Measurements from ENCODE around the gene AOC3.

- TF ChIP-seq, protein P1, sequence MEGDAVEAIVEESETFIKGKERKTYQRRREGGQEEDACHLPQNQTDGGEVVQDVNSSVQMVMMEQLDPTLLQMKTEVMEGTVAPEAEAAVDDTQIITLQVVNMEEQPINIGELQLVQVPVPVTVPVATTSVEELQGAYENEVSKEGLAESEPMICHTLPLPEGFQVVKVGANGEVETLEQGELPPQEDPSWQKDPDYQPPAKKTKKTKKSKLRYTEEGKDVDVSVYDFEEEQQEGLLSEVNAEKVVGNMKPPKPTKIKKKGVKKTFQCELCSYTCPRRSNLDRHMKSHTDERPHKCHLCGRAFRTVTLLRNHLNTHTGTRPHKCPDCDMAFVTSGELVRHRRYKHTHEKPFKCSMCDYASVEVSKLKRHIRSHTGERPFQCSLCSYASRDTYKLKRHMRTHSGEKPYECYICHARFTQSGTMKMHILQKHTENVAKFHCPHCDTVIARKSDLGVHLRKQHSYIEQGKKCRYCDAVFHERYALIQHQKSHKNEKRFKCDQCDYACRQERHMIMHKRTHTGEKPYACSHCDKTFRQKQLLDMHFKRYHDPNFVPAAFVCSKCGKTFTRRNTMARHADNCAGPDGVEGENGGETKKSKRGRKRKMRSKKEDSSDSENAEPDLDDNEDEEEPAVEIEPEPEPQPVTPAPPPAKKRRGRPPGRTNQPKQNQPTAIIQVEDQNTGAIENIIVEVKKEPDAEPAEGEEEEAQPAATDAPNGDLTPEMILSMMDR (IDR thresholded peaks at IDR 0.05 in 8 of 11, conservative IDR thresholded peaks at IDR 0.05 in 3 of 11) = no peak
- TF ChIP-seq POLR2A (IDR thresholded peaks at IDR 0.05) (no peak), POLR2AphosphoS5 (IDR thresholded peaks at IDR 0.05) (no peak)
Observed at GRCh38 chr17:42853968-42854790, 3.2 kb downstream of the AOC3 start.
